Measurements from ENCODE around the gene TUBG1. TPM values are rescaled to one million over a fixed set of nuclear protein-coding genes. Genes with fewer than 3 reads are reported as not detected.

Gene TUBG1
- total RNA-seq, 4 donors from 2014 or later, result 21.8 to 56.6 (median 40.6) TPM

DNA sequence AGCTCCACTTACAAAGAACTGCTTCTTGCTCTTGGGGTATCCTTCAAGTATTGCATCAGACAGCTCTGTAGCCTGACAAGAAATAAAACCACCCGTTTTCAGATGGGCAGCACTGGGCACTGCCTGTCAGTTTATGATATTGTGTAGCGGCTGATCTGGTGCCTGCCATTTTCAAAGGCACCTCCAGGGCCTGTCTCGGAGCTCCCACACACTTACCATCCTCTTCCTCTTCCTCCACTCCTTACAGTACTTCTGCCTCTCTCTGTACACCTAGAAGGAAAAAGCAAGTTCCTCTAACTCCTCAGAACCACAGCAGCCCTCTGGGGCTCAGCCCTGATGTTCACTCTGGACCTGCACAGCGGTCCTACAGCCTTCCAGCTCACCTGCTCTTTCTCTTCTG, 36.4 kb upstream of the TUBG1 start:
- H3K9me3 ChIP-seq, result no peaks in the 10 kb centered on the region
- TF ChIP-seq POLR2AphosphoS5 (IDR thresholded peaks at IDR 0.05) (no peak), EP300 (IDR thresholded peaks at IDR 0.05) (no peak), POLR2A (IDR thresholded peaks at IDR 0.05) (no peak)
- TF ChIP-seq, protein P1, sequence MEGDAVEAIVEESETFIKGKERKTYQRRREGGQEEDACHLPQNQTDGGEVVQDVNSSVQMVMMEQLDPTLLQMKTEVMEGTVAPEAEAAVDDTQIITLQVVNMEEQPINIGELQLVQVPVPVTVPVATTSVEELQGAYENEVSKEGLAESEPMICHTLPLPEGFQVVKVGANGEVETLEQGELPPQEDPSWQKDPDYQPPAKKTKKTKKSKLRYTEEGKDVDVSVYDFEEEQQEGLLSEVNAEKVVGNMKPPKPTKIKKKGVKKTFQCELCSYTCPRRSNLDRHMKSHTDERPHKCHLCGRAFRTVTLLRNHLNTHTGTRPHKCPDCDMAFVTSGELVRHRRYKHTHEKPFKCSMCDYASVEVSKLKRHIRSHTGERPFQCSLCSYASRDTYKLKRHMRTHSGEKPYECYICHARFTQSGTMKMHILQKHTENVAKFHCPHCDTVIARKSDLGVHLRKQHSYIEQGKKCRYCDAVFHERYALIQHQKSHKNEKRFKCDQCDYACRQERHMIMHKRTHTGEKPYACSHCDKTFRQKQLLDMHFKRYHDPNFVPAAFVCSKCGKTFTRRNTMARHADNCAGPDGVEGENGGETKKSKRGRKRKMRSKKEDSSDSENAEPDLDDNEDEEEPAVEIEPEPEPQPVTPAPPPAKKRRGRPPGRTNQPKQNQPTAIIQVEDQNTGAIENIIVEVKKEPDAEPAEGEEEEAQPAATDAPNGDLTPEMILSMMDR (IDR thresholded peaks at IDR 0.05), result no peak
- no peak overlapping the region for H3K27ac ChIP-seq
- H3K4me1 ChIP-seq, result peaks cover 0 to 27% (median 10%) of the 10 kb centered on the region in 3 donors
- H3K36me3 ChIP-seq, result peaks cover 0 to 71% of the 10 kb centered on the region in 2 donors
- no peak for ATAC-seq
- no peaks in the 10 kb centered on the region for H3K27me3 ChIP-seq
- WGBS, 2 donors (ENCODE audit: low coverage in 1 of 2), result 72 to 80% methylated on average over 1 to 4 of the region's 4 CpGs
- no peak overlapping the region for H3K4me3 ChIP-seq

DNA sequence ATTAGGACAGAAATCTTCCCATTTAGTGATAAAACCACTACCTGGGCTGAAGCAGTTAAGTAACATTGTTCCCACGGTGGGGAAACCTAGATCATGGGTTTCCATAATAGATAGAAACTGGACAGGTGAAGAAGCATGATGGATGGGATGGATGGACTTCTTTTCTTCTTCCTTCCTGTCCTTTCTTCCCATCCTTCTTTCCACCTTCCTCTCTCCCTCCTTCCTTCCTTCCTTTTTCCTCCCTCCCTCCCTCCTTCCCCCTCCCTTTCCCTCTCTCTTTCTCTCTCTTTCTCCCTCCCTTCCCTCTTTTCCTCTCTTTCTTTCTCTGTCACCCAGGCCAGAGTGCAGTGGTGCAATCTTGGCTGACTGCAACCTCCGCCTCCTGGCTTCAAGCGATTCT, 35.0 kb upstream of the TUBG1 start:
- H3K4me1 ChIP-seq, result peaks cover 3 to 29% (median 10%) of the 10 kb centered on the region in 3 donors
- no peaks in the 10 kb centered on the region for H3K27me3 ChIP-seq
- no peaks in the 10 kb centered on the region for H3K9me3 ChIP-seq
- TF ChIP-seq, protein P1 (IDR thresholded peaks at IDR 0.05), result no peak
- TF ChIP-seq EP300 (IDR thresholded peaks at IDR 0.05), result no peak
- TF ChIP-seq POLR2AphosphoS5 (IDR thresholded peaks at IDR 0.05), result no peak
- TF ChIP-seq POLR2A (IDR thresholded peaks at IDR 0.05), result no peak
- no peak for ATAC-seq
- 60 to 76% methylated on average over 1 to 3 of the region's 3 CpGs for WGBS, 2 donors (ENCODE audit: low coverage in 1 of 2)
- H3K4me3 ChIP-seq, result no peak overlapping the region
- H3K27ac ChIP-seq, result no peak overlapping the region
- H3K36me3 ChIP-seq, result peaks cover 0 to 61% of the 10 kb centered on the region in 2 donors

GRCh38 chr17:42577140-42577531, 32.3 kb upstream of the TUBG1 start:
- Histone ChIP-seq H3K27me3 (no peaks in the 10 kb centered on the region), H3K4me1 (peaks cover 3 to 29% (median 10%) of the 10 kb centered on the region in 3 donors), H3K27ac (peak overlapping the region in 3 of 4 donors; percentile 86 to 90 (median 87)), H3K36me3 (peaks cover 0 to 61% of the 10 kb centered on the region in 2 donors), H3K9me3 (no peaks in the 10 kb centered on the region), H3K4me3 (peak overlapping the region; percentile 35 to 70)
- ATAC-seq, result no peak
- 0% methylated on average over 6 of the region's 18 CpGs; no CpG with 5 or more reads in 1 of the 2 donors for WGBS, 2 donors (ENCODE audit: low coverage in 1 of 2)
- TF ChIP-seq POLR2A (IDR thresholded peaks at IDR 0.05) (no peak), EP300 (IDR thresholded peaks at IDR 0.05) (no peak), POLR2AphosphoS5 (IDR thresholded peaks at IDR 0.05) (no peak)
- TF ChIP-seq, protein P1 (IDR thresholded peaks at IDR 0.05), result no peak

- peak; percentile 95 for ATAC-seq
- H3K36me3 ChIP-seq, result peaks cover 0 to 61% of the 10 kb centered on the region in 2 donors
- 0% methylated on average over 8 to 11 of the region's 52 CpGs for WGBS, 2 donors (ENCODE audit: low coverage in 1 of 2)
Observed at GRCh38 chr17:42577532-42578281, 31.8 kb upstream of the TUBG1 start, which contains the start of gene PSMC3IP. Gene PSMC3IP, minus strand, starts transcription at chr17:42577729. Its CDS starts 43 bp downstream, at chr17:42577686.

More at GRCh38 chr17:42577532-42578281, 31.8 kb upstream of the TUBG1 start, which contains the start of gene PSMC3IP:
- Histone ChIP-seq H3K27ac (peak within 1 kb of the TSS; percentile 68 to 90 (median 86)), H3K4me1 (peaks cover 3 to 29% (median 10%) of the 10 kb centered on the region in 3 donors), H3K27me3 (no peaks in the 10 kb centered on the region), H3K4me3 (peak within 1 kb of the TSS; percentile 35 to 70), H3K9me3 (no peaks in the 10 kb centered on the region)
- peak; percentile 59 to 64 for TF ChIP-seq POLR2A (IDR thresholded peaks at IDR 0.05)
- TF ChIP-seq, protein P1 (IDR thresholded peaks at IDR 0.05), result peak in 3 of 4 experiments; percentile 35 to 62 (median 39)
- TF ChIP-seq EP300 (IDR thresholded peaks at IDR 0.05), result no peak
- peak; percentile 90 for TF ChIP-seq POLR2AphosphoS5 (IDR thresholded peaks at IDR 0.05)
